ENCODE measurements around the gene ARHGAP8.
"Not testable (repeated sequence)": the region's sequence is repeated elsewhere in the genome, so short reads cannot be mapped to it uniquely, and the experiment has no call there.

Gene ARHGAP8

DNA sequence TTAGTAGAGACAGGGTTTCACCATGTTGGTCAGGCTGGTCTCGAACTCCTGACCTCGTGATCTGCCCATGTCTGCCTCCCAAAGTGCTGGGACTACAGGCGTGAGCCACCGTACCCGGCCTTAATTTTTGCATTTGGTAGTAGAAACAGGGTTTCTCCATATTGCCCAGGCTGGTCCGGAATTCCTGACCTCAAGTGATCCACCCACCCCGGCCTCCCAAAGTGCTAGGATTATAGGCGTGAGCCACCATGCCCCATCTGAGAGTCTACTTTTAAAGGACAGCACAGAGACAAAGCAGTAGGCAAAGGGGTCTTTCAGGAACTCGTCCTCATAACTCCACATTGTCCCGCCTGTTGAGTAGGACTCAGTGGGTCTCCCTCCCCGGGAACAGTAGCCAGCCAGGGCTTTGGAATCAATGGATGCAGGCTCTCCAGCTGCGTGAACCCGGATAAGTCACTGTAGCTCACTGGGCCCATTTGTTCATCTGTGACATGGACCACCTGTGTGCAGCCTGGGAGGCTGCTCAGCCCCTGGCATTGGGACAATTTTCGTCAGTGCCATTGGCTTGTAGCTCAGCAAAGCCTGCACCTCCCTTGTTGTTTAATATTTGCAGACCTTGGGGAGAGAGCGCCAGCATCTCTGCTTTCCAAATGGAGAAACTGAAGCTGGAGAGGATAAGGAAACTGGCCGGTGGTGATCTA is 86.1 kb downstream of the ARHGAP8 start:
- no peak for DNase-seq

DNA sequence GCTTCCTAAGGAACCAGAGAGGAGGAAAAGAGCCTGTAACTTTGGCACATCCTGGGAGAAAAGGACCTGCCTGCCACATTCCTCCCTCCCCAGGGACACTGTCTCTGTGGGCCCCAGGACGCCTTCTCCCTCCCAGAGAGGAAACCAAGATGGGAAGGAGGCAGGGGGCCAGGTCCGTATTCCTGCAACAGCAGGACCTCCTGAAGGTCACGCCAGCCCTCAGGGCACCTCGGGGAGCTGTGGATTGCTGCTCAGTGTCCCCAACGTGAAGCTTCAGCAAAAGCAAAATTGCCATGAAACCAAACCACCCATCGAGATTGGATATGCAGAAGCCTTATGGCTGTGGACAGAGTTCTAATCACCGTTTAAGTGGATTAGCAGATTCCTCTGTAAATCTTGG is 86.7 kb downstream of the ARHGAP8 start:
- DNase-seq: no peak

DNA sequence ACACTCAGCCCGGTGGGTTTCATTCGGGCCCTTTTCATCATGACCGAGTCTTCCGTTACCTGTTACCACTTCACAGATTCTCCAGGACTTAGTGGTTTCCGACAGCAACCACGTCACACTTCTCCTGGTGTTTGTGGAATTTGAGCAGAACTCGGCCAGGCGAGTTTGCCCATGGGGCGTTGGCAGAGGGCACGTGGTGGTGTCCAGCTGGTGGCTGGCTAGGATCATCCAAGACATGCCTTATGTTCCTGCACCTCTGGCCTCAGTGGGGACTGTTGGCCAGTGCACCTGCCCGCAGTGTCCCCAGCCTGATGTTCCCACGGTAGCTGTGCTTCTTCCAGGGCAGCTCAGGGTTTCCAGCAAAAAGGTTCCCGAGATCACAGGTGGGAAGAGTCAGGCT is 87.3 kb downstream of the ARHGAP8 start:
- DNase-seq: no peak

DNA sequence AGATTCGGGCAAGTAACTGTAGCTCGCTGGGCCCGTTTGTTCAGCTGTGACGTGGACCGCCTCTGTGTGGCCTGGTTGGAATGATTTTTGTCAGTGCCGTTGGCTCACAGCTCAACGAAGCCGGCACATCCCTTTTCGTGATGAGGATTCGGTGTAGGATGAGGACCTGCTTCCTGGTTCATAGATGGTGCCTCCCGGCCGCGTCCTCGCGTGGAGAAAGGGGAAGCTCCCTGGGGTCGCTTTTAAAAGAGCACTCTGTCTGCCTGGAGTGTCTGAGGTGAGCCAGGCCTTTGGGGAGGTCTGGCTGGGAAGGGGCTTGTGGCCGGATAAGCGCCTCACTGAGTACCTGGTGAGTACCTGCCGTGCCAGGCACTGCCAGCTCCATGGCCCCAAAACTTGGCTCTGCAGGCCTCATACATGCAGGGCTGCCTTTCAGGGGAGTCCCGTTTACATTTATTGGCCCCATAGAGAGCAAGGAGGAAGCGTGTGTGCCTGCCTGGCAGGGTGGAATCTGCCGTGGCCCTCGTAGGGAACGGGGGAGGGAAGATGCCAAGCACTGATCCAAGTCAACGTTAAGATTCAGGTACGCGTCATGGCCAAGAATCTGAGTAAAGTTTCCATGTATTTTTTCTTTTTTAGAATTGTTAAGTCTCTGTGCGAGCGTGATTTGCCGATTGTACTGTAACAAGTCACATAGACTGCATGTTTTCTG is 88.4 kb downstream of the ARHGAP8 start:
- DNase-seq: no peak

DNA sequence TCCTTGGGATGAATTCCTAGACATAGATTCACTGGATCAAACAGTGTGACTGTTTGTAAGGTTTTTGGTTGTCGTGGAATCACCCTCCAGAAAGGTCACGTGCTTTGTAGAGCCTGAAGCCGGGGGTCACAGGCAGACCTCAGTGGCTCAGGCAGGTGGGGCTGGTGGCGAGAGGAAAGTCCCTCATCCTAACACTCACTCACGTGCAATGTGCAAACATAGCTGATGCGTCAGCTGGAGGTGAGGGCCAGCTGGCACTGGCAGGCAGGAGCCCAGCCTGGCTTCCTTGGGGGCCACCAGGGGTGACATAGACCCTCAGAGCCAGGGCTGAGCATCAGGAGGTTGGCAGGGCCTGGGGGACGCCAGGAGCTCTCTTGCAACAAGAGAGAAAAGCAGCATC is 90.0 kb downstream of the ARHGAP8 start:
- no peak for DNase-seq

DNA sequence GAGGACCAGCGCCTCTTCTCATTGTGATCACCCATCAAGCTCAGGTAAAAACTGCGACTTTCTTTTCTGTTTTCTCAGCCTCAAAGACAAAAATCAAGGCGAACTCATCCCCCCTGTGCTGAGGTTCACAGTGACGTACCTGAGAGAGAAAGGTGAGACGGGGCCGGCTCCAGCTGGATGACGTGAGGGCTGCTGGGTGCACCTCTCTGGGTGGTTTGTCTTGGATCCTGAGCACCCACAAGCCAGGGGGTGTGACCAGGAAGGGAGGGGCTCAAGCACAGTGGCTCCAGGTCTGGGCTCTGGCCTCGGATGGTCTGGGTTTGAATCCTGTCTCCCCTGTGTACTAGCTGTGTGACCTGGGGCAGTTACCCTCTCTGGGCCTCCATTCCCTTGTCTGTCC is 92.8 kb downstream of the ARHGAP8 start:
- DNase-seq: no peak

DNA sequence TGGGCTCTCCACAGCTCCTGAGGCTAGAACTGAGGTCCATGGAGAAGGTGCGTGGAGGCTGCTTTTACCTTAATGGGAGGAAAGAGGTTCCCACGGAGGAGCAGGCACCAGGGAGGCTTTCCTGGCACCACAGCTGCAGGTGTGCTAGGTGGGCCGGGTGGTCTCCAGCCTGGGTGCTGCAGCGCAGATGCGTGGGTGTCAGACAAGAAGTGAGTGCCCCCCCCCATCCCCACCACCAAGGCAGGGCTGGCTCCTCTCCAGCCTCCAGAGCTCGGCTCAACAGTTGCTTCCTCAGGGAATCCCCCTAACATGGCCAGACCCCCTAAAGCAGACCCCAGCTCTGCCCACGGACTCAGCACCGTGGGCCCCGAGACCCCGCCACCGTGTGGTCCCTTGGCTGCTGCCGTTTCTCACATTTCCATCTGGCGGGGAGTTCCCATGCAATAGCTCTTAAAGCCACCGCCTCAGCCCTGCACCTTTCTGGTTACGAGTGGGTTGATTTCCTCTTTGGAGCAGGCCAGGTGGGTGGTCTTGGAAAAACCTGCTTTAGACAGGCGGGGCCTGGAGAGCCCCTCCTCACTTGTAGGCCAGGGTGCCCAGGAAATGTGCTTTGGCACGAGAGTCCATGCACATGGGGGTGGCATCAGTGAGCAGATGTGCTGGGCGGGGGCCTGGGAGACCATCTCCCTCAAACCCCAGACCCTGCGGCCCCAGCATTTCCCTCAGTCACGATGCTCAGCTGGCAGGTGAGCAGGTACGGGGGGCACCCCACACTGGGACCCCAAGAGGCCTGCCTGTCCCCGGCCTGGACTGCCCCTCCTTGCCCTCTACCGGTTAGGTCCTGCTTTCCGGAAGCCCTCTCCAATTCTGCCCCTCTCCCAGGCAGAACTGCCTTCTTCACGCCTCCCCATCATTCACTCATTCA is 93.7 kb downstream of the ARHGAP8 start:
- DNase-seq: no peak

- DNase-seq: no peak
These were observed 94.4 kb downstream of the ARHGAP8 start for GRCh38 chr22:44846726-44847275.

DNA sequence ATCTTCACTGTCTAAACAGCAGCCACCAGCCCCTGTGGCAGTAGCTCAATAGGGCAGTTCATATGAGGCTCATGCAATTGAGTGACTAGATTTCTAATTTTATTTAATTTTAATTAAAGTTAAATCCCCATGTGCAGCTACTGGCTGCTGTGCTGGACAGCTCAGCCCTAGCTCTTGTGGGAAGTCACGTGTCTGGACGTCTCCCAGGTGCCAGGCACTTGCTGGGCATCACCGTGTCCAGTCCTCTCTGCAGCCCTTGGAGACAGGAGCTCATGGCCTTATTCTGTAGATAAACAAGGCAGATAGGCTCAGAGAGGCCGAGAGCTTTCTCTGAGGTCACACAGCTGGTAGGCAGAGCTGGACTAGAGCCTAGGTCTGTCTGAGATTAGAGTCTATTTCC is 95.0 kb downstream of the ARHGAP8 start:
- DNase-seq: no peak

GRCh38 chr22:44847892-44848291 is 95.5 kb downstream of the ARHGAP8 start:
- DNase-seq: no peak

DNA sequence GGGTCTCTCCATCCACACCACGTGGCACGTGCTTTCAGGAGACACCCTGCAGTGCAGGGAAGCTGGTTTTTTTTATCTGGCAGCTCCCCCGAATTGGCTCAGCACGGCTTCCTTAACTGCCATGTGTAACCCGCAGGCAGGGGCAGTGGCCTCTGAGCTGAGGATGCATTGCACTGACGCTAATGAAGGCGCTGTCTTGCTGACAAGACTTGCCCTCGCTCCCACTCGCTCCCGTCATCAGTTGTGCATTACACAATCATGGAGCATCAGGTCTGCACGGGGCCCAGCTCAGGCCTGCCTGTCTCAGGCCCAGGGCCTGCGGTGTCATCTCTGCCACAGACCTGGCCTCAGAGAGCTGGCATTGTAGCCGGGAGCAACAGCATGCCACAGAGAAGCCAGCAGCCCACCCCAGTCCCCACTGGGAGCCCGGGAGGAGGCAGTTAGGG is 95.9 kb downstream of the ARHGAP8 start:
- no peak for DNase-seq

GRCh38 chr22:44848791-44849420 is 96.5 kb downstream of the ARHGAP8 start:
- no peak for DNase-seq

DNA sequence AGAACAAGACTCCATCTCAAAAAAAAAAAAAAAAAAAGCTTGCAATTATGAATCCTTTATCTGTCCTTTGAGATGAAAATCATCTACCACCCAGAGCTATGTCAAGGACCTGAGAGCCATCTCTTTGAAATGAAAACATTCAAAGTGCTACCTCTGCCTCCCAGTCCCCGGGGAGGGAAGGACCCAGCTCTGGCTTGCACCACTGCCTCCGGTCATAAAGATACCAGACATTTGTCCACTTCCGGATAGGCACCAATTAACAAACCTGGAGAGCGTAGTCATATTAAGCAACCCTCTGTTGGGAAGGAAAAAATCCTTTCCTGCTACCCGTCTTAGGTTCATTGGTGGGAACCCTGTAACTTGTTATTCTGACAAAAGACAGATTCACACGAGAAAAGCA is 98.6 kb downstream of the ARHGAP8 start:
- DNase-seq: no peak

DNA sequence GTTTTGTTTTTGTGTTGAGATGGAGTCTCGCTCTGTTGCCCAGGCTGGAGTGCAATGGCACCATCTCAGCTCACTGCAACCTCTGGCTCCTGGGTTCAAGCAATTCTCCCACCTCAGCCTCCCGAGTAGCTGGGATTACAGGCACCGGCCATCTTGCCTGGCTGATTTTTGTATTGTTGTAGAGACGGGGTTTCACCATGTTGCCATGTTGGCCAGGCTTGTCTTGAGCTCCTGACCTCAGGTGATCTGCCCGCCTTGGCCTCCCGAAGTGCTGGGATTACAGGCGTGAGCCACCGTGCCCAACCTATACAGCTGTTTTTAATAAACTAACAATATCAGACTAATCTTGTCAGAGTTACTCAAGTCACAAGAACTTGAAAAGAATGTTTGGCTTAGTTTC is 102.3 kb downstream of the ARHGAP8 start:
- DNase-seq: not testable (repeated sequence)

- DNase-seq: no peak
These were observed 103.5 kb downstream of the ARHGAP8 start for GRCh38 chr22:44855855-44856254.

- DNase-seq: not testable (repeated sequence)
These were observed 106.4 kb downstream of the ARHGAP8 start for GRCh38 chr22:44858819-44859218.

- no peak for DNase-seq
These were observed 107.3 kb downstream of the ARHGAP8 start for GRCh38 chr22:44859641-44860040.

DNA sequence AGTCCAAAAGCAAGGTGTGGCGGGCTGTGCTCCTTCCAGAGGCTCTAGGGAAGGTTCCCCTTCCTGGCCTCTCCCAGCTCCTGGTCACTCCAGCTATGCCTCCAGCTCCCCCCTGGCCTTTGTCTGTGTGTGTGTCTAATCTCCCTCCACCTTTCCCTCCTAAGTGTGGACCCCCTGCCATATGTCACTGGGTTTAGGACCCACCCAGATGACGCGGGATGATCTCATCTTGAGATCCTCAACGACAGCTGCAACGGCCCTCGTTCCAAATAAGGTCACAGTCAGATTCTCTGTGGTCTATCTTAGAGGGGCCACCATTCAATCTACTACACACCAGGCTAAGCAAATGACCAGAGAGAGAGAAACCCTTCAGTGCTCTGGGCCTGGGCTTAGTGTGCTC is 107.9 kb downstream of the ARHGAP8 start:
- no peak for DNase-seq

DNA sequence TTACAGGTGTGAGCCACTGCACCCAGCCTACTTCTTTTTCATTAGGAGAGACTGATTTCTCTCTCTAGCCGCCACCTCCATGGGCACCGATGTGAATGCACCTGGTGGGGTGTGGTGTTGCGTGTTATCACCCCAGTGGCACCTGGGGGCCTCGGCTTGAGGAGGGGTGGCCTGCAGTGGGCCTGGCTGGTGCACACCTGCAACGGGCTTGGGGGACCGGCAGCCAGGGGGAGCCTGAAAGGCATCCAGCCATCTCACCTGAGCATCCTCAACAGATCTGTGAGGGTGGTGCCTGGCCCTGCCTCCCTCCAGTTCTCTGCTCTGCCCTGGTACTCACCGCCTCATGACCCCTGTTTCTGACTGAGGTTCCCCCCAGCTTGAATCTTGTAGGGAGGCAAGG is 108.9 kb downstream of the ARHGAP8 start:
- no peak for DNase-seq

GRCh38 chr22:44862281-44862680 is 109.9 kb downstream of the ARHGAP8 start:
- no peak for DNase-seq

- no peak for DNase-seq
These were observed 110.8 kb downstream of the ARHGAP8 start for GRCh38 chr22:44862981-44863860.

Measured in NCI-H1048 (cell line).